K562 (cell line): ENCODE data around the gene DCUN1D3. TPM values are rescaled to one million over a fixed set of nuclear protein-coding genes. Genes with fewer than 3 reads are reported as not detected.

Source experiments
- CUX1 ChIP-seq: fragments of 200-800 bp; sonication (Bioruptor generic); IDR thresholded peaks from 2 replicates; pipeline ENCODE4 v1.6.1; 2016; ENCODE audit warnings: missing genetic modification characterization, missing compliant biosample characterization
- HEY1 ChIP-seq: fragments of 250-450 bp; sonication (Bioruptor Pico); IDR thresholded peaks from 2 replicates; pipeline ENCODE4 v1.5.0; 2020; ENCODE audit warnings: mild to moderate bottlenecking, moderate library complexity, borderline replicate concordance
- MTA3 ChIP-seq: fragments of 450-650 bp; formaldehyde crosslinking; IDR thresholded peaks from 2 replicates; pipeline ENCODE4 v1.6.1; 2017; ENCODE audit warnings: mild to moderate bottlenecking, borderline replicate concordance
- NBN ChIP-seq: fragments of 450-650 bp; IDR thresholded peaks from 2 replicates; pipeline ENCODE4 v1.6.1; 2016; ENCODE audit warnings: low read depth, mild to moderate bottlenecking
- ZSCAN32 ChIP-seq: fragments of 450-650 bp; formaldehyde crosslinking; IDR thresholded peaks from 2 replicates; pipeline ENCODE4 v1.4.0; 2020; ENCODE audit warnings: mild to moderate bottlenecking, moderate library complexity
- polyA plus RNA-seq, 8 experiments: library from polyadenylated mRNA; depleted of rRNA in 4 of 8; stranded (reverse) in 5 of 8; unstranded in 3 of 8; fragments of >200 nt; fragmentation: Nextera tagmentation in 2 of 8; fragmentation: Illumina TruSeq in 1 of 8; extraction: Ambion mirVana in 2 of 8; extraction: Trizol in 1 of 8; gene quantifications; 2 replicates each; pipeline versions ENCODE4 v1.2.1 to v1.2.3, GENCODE V29; 2011 to 2014; ENCODE audit warnings: inconsistent platforms in 1 of 8, missing spikeins in 1 of 8
- total RNA-seq, 7 experiments: library from RNA; depleted of rRNA in 6 of 7; stranded (reverse); fragments of >200 nt in 6 of 7; fragmentation: Illumina TruSeq in 2 of 7; extraction: Trizol in 2 of 7; gene quantifications; 2 replicates each; pipeline versions ENCODE4 v1.2.1 to v1.2.3, GENCODE V29; 2011 to 2021; ENCODE audit warnings: low replicate concordance in 1 of 7
- TF ChIP-seq, protein P1 (sequence below): fragments of 150-350 bp; conservative IDR thresholded peaks from 2 replicates; pipeline ENCODE4 v1.6.1; 2014; ENCODE audit warnings: low read length
- TF ChIP-seq, protein P2 (sequence below): sonication (generic); formaldehyde crosslinking; IDR thresholded peaks from 2 replicates; pipeline ENCODE4 v1.8.1; 2023; ENCODE audit warnings: mild to moderate bottlenecking, missing genetic modification reagents
- TF ChIP-seq, protein P3 (sequence below): sonication (generic); formaldehyde crosslinking; IDR thresholded peaks from 2 replicates; pipeline ENCODE4 v1.8.0; 2022; ENCODE audit warnings: missing genetic modification reagents, mild to moderate bottlenecking, moderate library complexity, borderline replicate concordance
- TF ChIP-seq, protein P4 (sequence below): fragments of 250-450 bp; sonication (Bioruptor Pico); IDR thresholded peaks from 2 replicates; pipeline ENCODE4 v1.4.0; 2020; ENCODE audit warnings: mild to moderate bottlenecking, moderate library complexity

DCUN1D3 gene
- total and polyA plus RNA-seq, 9 of the 15 experiments (the other 6 are each of a cell fraction or from before 2014, with no cell fraction given), result 1.0 to 4.7 (median 2.2) TPM

- TF ChIP-seq ZSCAN32 (CRISPR knock-in tag) (peak; percentile 90), CUX1 (CRISPR knock-in tag) (no peak), HEY1 (CRISPR knock-in tag) (no peak), NBN (peak; percentile 87; the same call in 1 of the 2 replicates), MTA3 (peak; percentile 61; the same call in 1 of the 2 replicates)
- TF ChIP-seq, protein P1, sequence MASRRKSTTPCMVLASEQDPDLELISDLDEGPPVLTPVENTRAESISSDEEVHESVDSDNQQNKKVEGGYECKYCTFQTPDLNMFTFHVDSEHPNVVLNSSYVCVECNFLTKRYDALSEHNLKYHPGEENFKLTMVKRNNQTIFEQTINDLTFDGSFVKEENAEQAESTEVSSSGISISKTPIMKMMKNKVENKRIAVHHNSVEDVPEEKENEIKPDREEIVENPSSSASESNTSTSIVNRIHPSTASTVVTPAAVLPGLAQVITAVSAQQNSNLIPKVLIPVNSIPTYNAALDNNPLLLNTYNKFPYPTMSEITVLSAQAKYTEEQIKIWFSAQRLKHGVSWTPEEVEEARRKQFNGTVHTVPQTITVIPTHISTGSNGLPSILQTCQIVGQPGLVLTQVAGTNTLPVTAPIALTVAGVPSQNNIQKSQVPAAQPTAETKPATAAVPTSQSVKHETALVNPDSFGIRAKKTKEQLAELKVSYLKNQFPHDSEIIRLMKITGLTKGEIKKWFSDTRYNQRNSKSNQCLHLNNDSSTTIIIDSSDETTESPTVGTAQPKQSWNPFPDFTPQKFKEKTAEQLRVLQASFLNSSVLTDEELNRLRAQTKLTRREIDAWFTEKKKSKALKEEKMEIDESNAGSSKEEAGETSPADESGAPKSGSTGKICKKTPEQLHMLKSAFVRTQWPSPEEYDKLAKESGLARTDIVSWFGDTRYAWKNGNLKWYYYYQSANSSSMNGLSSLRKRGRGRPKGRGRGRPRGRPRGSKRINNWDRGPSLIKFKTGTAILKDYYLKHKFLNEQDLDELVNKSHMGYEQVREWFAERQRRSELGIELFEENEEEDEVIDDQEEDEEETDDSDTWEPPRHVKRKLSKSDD, result no peak
- TF ChIP-seq, protein P2, sequence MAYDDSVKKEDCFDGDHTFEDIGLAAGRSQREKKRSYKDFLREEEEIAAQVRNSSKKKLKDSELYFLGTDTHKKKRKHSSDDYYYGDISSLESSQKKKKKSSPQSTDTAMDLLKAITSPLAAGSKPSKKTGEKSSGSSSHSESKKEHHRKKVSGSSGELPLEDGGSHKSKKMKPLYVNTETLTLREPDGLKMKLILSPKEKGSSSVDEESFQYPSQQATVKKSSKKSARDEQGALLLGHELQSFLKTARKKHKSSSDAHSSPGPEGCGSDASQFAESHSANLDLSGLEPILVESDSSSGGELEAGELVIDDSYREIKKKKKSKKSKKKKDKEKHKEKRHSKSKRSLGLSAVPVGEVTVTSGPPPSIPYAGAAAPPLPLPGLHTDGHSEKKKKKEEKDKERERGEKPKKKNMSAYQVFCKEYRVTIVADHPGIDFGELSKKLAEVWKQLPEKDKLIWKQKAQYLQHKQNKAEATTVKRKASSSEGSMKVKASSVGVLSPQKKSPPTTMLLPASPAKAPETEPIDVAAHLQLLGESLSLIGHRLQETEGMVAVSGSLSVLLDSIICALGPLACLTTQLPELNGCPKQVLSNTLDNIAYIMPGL (CRISPR knock-in tag), result no peak
- TF ChIP-seq, protein P3, sequence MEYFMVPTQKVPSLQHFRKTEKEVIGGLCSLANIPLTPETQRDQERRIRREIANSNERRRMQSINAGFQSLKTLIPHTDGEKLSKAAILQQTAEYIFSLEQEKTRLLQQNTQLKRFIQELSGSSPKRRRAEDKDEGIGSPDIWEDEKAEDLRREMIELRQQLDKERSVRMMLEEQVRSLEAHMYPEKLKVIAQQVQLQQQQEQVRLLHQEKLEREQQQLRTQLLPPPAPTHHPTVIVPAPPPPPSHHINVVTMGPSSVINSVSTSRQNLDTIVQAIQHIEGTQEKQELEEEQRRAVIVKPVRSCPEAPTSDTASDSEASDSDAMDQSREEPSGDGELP (CRISPR knock-in tag), result peak; percentile 93
- TF ChIP-seq, protein P4, sequence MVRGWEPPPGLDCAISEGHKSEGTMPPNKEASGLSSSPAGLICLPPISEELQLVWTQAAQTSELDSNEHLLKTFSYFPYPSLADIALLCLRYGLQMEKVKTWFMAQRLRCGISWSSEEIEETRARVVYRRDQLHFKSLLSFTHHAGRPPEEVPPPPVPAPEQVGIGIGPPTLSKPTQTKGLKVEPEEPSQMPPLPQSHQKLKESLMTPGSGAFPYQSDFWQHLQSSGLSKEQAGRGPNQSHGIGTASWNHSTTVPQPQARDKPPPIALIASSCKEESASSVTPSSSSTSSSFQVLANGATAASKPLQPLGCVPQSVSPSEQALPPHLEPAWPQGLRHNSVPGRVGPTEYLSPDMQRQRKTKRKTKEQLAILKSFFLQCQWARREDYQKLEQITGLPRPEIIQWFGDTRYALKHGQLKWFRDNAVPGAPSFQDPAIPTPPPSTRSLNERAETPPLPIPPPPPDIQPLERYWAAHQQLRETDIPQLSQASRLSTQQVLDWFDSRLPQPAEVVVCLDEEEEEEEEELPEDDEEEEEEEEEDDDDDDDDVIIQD, result no peak
These were observed 18.5 kb upstream of the DCUN1D3 start (continued) for GRCh38 chr16:20918486-20919239.
